Kidney (tissue), 14 donors: ENCODE results near the gene ANKS1B. TPM values are rescaled to one million over a fixed set of nuclear protein-coding genes. Genes with fewer than 3 reads are reported as not detected.
"Not testable (repeated sequence)": the region's sequence is repeated elsewhere in the genome, so short reads cannot be mapped to it uniquely, and the experiment has no call there.

Experiments
- DNase-seq, 5 donors: peaks; one replicate each; pipeline ENCODE4 v3.0.0-alpha.2; 2013 to 2020
- FAIRE-seq: peaks from 2 replicates; lab custom pipeline; 2012; peaks lifted over from hg19 to GRCh38; lab: Jason Lieb, UNC
- H3K27ac ChIP-seq, 2 donors: one replicate each; pipeline ENCODE4 v1.7.0; 2013; ENCODE audit warnings: low read depth in 2 of 2, low read length in 2 of 2, inconsistent platforms in 1 of 2
- H3K27me3 ChIP-seq: one replicate; pipeline ENCODE4 v1.7.1; 2013; ENCODE audit warnings: low read length, inconsistent platforms; ENCODE audit not compliant: control insufficient read depth, insufficient read depth
- H3K36me3 ChIP-seq, 3 donors: one replicate each; pipeline versions ENCODE4 v1.7.0 to v1.7.1; 2013; ENCODE audit warnings: low read length in 3 of 3, control low read depth in 1 of 3, inconsistent platforms in 1 of 3; ENCODE audit not compliant: insufficient read depth in 3 of 3, control insufficient read depth in 2 of 3
- H3K4me1 ChIP-seq, 3 donors: one replicate each; pipeline versions ENCODE4 v1.7.0 to v1.7.1; 2013; ENCODE audit warnings: low read length in 3 of 3, inconsistent platforms in 1 of 3, low read depth in 1 of 3; ENCODE audit not compliant: control insufficient read depth in 2 of 3, insufficient read depth in 2 of 3
- H3K4me3 ChIP-seq, 3 donors: one replicate each; pipeline versions ENCODE4 v1.7.0 to v1.8.1; 2013; ENCODE audit warnings: low read length in 3 of 3, control low read depth in 1 of 3, inconsistent platforms in 1 of 3
- H3K9ac ChIP-seq, 3 donors: one replicate each; pipeline versions ENCODE4 v1.7.0 to v1.7.1; 2013; ENCODE audit warnings: low read length in 3 of 3, control low read depth in 1 of 3, inconsistent platforms in 1 of 3
- H3K9me3 ChIP-seq, 3 donors: one replicate each; pipeline versions ENCODE4 v1.7.0 to v1.7.1; 2013; ENCODE audit warnings: low read length in 3 of 3, control low read depth in 1 of 3, inconsistent platforms in 1 of 3; ENCODE audit not compliant: control insufficient read depth in 2 of 3, insufficient read depth in 1 of 3
- intact Hi-C: fragments of 100-400 bp; cut with DNase I; formaldehyde crosslinking; loops from one replicate; pipeline ENCODE4 v1.11.1; 2022
- polyA plus RNA-seq: library from polyadenylated mRNA; stranded (reverse); fragments of 350-450 nt; fragmentation: Illumina TruSeq; extraction: RNeasy Lipid Tissue Mini Kit (QIAGEN cat#74804); gene quantifications from one replicate; pipeline ENCODE4 v1.2.3, GENCODE V29; 2014; ENCODE audit warnings: low read depth, low replicate concordance; ENCODE audit not compliant: insufficient read depth
- total RNA-seq: library from RNA; stranded (reverse); fragmentation: NEBNext Ultra II Directional; extraction: Animal tissue kit (Norgen Biotek cat#: 25700); gene quantifications from one replicate; pipeline ENCODE4 v1.2.1, GENCODE V29; 2021
- TF ChIP-seq, protein P1 (sequence below): IDR thresholded peaks from 3 replicates; pipeline ENCODE4 v1.5.1; 2012; ENCODE audit warnings: mild to moderate bottlenecking, moderate library complexity, borderline replicate concordance; ENCODE audit not compliant: insufficient read depth; ENCODE audit errors: extremely low read depth
- donor health status: control.
- donor health status: control.
- donor health status: control.
- donor health status: control.
- donor health status: control.
- donor health status: DM: yes; HTN: yes; CAD: no.
- donor health status: Normal renal cell carcinoma (clear cell type).

The ANKS1B gene
- total and polyA plus RNA-seq, 2 donors from 2014 or later, result 1.7 to 5.8 TPM

DNA sequence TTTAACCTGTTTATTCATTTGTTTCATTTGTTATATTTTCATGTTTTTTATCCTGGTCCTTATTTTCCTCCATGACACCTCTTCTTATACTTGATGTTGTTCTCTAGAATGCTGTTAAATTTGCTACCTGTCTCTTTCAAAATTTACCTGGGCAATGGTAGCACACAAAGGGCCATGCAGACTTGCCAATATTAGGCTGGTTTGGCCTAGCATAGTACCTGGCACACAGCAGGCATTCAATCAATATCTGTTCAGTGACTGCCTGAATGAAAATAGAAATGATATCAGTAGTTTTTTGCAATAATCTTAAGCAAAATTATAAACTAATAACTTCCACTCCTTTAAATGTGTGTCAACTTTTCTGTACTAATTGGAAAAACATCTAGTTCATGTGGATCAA lies 1014.5 kb downstream of the ANKS1B start:
- Histone ChIP-seq H3K27ac (no peak overlapping the region), H3K9ac (no peak overlapping the region), H3K27me3 (no peaks in the 10 kb centered on the region), H3K36me3 (no peaks in the 10 kb centered on the region), H3K4me3 (no peak overlapping the region), H3K9me3 (no peaks in the 10 kb centered on the region), H3K4me1 (no peaks in the 10 kb centered on the region)
- TF ChIP-seq, protein P1, sequence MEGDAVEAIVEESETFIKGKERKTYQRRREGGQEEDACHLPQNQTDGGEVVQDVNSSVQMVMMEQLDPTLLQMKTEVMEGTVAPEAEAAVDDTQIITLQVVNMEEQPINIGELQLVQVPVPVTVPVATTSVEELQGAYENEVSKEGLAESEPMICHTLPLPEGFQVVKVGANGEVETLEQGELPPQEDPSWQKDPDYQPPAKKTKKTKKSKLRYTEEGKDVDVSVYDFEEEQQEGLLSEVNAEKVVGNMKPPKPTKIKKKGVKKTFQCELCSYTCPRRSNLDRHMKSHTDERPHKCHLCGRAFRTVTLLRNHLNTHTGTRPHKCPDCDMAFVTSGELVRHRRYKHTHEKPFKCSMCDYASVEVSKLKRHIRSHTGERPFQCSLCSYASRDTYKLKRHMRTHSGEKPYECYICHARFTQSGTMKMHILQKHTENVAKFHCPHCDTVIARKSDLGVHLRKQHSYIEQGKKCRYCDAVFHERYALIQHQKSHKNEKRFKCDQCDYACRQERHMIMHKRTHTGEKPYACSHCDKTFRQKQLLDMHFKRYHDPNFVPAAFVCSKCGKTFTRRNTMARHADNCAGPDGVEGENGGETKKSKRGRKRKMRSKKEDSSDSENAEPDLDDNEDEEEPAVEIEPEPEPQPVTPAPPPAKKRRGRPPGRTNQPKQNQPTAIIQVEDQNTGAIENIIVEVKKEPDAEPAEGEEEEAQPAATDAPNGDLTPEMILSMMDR, result no peak
- intact Hi-C loops, result no loop called here
- FAIRE-seq (no peak), DNase-seq (no peak)

DNA sequence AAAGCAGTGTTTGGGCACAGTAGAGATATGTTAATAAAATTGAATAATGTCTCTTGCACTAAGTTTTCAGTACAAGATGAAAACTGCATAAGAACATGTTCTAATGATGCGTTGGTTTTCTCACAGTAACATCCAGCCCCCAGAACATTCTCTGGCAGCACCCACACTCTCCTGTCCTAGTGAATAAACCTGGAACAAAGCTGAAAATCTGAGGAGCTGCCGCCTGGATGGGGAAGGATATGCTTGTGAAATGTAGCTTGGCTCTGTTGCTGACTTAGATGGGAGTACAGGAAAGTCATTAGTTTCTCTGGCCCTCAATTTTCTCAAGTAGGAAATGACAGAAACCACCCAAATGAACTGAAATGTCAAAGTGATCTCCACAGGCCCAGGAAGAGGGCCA lies 1015.8 kb downstream of the ANKS1B start:
- intact Hi-C loops, result no loop called here

DNA sequence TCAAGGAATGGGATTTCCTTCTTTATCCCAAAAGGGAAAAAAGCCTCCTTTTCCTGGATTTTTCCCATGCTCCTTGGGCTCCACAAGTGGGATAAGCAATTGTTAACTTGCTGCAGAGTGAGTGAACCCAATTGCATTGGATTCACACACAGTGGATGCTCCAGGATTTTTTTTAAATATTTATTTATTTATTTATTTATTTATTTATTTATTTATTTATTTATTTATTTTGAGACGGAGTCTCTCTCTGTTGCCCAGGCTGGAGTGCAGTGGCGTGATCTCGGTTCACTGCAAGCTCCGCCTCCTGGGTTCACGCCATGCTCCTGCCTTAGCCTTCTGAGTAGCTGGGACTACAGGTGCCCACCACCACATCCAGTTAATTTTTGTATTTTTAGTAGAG lies 1027.6 kb downstream of the ANKS1B start:
- H3K27me3 ChIP-seq, intact Hi-C loops: not testable (repeated sequence)

More for the DNA sequence above, 1015.8 kb downstream of the ANKS1B start:
- H3K4me1 ChIP-seq, result no peaks in the 10 kb centered on the region
- H3K9ac ChIP-seq, result no peak overlapping the region
- no peak overlapping the region for H3K27ac ChIP-seq
- FAIRE-seq, result no peak
- TF ChIP-seq, protein P1, result no peak
- no peak for DNase-seq
- no peaks in the 10 kb centered on the region for H3K36me3 ChIP-seq
- no peaks in the 10 kb centered on the region for H3K9me3 ChIP-seq
- no peaks in the 10 kb centered on the region for H3K27me3 ChIP-seq
- no peak overlapping the region for H3K4me3 ChIP-seq

DNA sequence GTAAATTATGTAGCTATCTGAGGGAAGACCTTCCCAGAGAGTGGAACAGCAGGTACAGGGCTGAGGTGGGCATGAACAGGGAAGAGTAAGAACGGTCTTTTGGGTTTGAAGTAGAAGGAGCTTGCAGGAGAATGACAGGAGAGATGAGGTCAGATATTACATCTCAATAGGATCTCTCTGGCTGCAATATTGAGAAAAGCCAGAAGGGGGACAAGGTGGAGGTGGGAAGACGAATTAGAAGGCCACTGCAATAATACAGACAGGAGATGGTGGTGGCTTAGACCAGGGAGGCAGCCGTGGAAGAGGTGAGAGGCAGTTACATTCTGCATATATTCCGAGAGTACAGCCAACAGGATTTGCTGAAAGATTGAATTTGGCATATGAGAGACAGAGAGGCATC lies 1029.5 kb downstream of the ANKS1B start:
- FAIRE-seq (no peak), DNase-seq (no peak)
- no peak overlapping the region for H3K27ac ChIP-seq

More for the DNA sequence above, 1027.6 kb downstream of the ANKS1B start:
- not testable (repeated sequence) for H3K9me3 ChIP-seq, H3K9ac ChIP-seq, H3K4me3 ChIP-seq, H3K4me1 ChIP-seq, DNase-seq, FAIRE-seq, H3K27ac ChIP-seq, H3K36me3 ChIP-seq

More for the DNA sequence above, 1029.5 kb downstream of the ANKS1B start:
- no peak overlapping the region for H3K9ac ChIP-seq
- no peaks in the 10 kb centered on the region for H3K9me3 ChIP-seq
- intact Hi-C loops, result no loop called here
- TF ChIP-seq, protein P1, result no peak
- H3K4me3 ChIP-seq, result no peak overlapping the region
- H3K27me3 ChIP-seq, result no peaks in the 10 kb centered on the region
- H3K4me1 ChIP-seq, result no peaks in the 10 kb centered on the region
- no peaks in the 10 kb centered on the region for H3K36me3 ChIP-seq
